ENCODE measurements around the gene RNU6-1.

RNU6-1 gene

GRCh38 chr15:67845974-67846373, 6.1 kb upstream of the RNU6-1 start:
- H3K4me3 ChIP-seq (ENCODE audit: low read length): no peak overlapping the region
- TF ChIP-seq ZNF274 (IDR thresholded peaks at IDR 0.05; ENCODE audit: low read depth, low read length): no peak

DNA sequence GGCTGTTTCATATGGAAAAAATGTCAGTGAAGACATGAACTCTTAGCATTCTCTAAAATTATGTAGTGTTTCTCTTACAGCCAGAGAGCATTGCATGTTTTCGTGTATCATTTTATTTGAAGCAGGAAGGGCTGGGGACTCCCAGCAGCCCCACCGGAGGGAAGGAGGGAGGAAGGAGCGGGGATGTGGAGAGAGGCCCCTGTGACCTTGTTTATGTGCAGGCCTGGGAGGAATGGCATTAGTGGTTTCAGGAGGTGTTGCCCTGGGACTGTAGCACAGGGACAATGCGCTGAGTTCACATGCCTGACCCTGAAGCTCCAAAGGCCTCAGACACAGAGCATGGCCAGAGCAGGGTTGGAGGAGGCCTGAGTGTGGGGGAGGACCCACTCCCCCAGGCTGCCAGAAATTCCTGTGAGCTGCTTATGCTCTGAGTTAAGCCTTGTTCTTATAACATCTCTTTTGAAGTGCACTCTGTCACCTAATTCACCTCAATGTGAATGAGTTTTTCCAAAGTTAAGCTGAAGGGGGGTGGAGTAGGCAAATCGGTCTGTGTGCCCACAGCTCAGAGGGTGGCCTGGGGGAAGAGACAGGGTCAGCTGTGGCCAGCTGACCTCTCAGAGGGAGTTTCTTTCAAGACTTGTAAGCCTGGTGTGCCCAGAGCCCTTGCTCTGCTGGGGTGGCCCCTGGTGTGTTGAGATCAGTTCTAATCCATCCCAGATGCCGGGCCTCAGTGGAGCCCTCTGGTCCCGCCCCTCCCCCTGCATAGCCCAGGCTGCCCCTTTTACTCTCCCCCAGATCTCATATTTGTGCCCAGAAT, 3.9 kb upstream of the RNU6-1 start:
- no peak for TF ChIP-seq ZNF274 (IDR thresholded peaks at IDR 0.05; ENCODE audit: low read depth, low read length)
- no peak overlapping the region for H3K4me3 ChIP-seq (ENCODE audit: low read length)

GRCh38 chr15:67843092-67843501, 3.3 kb upstream of the RNU6-1 start:
- no peak for TF ChIP-seq ZNF274 (IDR thresholded peaks at IDR 0.05; ENCODE audit: low read depth, low read length)
- no peak overlapping the region for H3K4me3 ChIP-seq (ENCODE audit: low read length)

- no peak overlapping the region; the same call in 1 of the 2 replicates for H3K4me3 ChIP-seq (ENCODE audit: low read length)
Measured at GRCh38 chr15:67841513-67841762, 1.6 kb upstream of the RNU6-1 start.

GRCh38 chr15:67840749-67841512, 1.1 kb upstream of the RNU6-1 start:
- TF ChIP-seq ZNF274 (IDR thresholded peaks at IDR 0.05; ENCODE audit: low read depth, low read length): no peak
- H3K4me3 ChIP-seq (ENCODE audit: low read length): peak overlapping the region; percentile 89

More at GRCh38 chr15:67841513-67841762, 1.6 kb upstream of the RNU6-1 start:
- no peak for TF ChIP-seq ZNF274 (IDR thresholded peaks at IDR 0.05; ENCODE audit: low read depth, low read length)

DNA sequence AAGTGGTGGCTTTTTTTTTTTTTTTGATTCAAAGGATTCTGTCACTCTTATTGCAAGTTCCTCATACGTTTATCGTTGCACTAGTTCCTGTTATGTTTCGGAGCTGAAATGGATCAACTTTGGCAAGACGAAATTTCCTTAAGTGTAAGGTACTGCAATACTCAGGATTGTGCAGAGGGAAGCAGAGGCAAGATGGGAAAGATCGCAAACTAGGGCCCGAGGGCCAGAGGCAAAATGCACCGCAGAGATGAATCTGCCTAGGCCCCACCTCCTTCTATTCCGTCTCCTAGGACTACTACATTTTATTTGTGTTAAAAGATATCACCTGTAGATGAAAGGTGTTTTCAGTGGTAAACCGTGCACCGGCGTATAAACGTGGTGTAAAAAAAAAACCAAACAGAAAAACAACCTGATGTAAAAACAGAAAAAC, 331 bp downstream of the RNU6-1 start:
- TF ChIP-seq ZNF274 (IDR thresholded peaks at IDR 0.05; ENCODE audit: low read depth, low read length): no peak
- peak overlapping the region; percentile 75 for H3K4me3 ChIP-seq (ENCODE audit: low read length)

GRCh38 chr15:67838789-67839332, 984 bp downstream of the RNU6-1 start:
- TF ChIP-seq ZNF274 (IDR thresholded peaks at IDR 0.05; ENCODE audit: low read depth, low read length): no peak
- H3K4me3 ChIP-seq (ENCODE audit: low read length): no peak overlapping the region; the same call in 1 of the 2 replicates

GRCh38 chr15:67836955-67837354, 2.9 kb downstream of the RNU6-1 start:
- no peak for TF ChIP-seq ZNF274 (IDR thresholded peaks at IDR 0.05; ENCODE audit: low read depth, low read length)
- no peak overlapping the region for H3K4me3 ChIP-seq (ENCODE audit: low read length)

- TF ChIP-seq ZNF274 (IDR thresholded peaks at IDR 0.05; ENCODE audit: low read depth, low read length): no peak
- H3K4me3 ChIP-seq (ENCODE audit: low read length): no peak overlapping the region
Measured at GRCh38 chr15:67836477-67836876, 3.4 kb downstream of the RNU6-1 start.

DNA sequence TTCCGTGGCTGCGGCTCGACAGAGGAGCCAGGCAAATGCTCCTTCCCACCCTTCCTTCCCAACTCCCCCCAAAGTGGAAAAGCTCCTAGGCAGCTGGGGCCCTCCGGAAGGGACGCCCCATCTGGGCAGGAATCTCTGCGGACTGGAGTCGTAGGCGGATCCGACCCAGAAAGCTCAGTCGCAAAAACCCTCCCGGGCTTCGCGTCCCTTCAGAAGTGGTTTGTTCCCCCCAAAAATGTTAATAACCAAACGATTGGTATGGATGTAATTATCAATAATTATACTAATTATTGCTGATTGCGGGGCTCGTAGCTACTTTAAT, 3.8 kb downstream of the RNU6-1 start:
- no peak for TF ChIP-seq ZNF274 (IDR thresholded peaks at IDR 0.05; ENCODE audit: low read depth, low read length)
- H3K4me3 ChIP-seq (ENCODE audit: low read length): peak overlapping the region; percentile 5; the same call in 1 of the 2 replicates

GRCh38 chr15:67835297-67836133, 4.3 kb downstream of the RNU6-1 start:
- no peak for TF ChIP-seq ZNF274 (IDR thresholded peaks at IDR 0.05; ENCODE audit: low read depth, low read length)
- H3K4me3 ChIP-seq (ENCODE audit: low read length): peak overlapping the region; percentile 32; the same call in 1 of the 2 replicates

GRCh38 chr15:67834581-67835296, 5.1 kb downstream of the RNU6-1 start:
- H3K4me3 ChIP-seq (ENCODE audit: low read length): peak overlapping the region; percentile 32; the same call in 1 of the 2 replicates

GRCh38 chr15:67833710-67834511, 5.9 kb downstream of the RNU6-1 start:
- H3K4me3 ChIP-seq (ENCODE audit: low read length): peak overlapping the region; percentile 13; the same call in 1 of the 2 replicates
- no peak for TF ChIP-seq ZNF274 (IDR thresholded peaks at IDR 0.05; ENCODE audit: low read depth, low read length)

More at GRCh38 chr15:67834581-67835296, 5.1 kb downstream of the RNU6-1 start:
- TF ChIP-seq ZNF274 (IDR thresholded peaks at IDR 0.05; ENCODE audit: low read depth, low read length): no peak

Measured in GM08714 (cell line).